GM19455 (cell line): Measurements from ENCODE around the gene MITF.

Experiments
- ATAC-seq: cut with Tn5 transposase; IDR thresholded peaks from one replicate; pipeline ENCODE4 v1.9.1; 2021; ENCODE audit not compliant: unreplicated experiment

MITF gene

DNA sequence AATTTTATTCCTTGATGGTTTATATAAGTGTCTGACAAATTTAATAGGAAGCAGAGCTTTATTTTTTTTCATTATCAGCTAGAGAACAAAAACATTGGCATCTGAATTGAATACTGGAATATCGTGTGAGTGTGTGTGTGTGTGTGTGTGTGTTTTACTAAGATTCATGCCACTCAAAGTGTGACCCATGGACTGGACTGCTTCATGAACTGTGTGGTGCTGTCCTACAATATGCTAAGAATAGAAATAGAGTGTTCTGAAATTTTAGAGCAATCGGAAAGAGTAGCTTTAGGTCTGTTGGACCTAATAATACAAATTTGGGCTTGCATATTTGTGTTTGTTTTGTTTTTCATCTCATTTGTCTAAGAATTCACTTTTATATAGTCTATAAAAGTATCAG, 89.6 kb downstream of the MITF start:
- ATAC-seq, result no peak

DNA sequence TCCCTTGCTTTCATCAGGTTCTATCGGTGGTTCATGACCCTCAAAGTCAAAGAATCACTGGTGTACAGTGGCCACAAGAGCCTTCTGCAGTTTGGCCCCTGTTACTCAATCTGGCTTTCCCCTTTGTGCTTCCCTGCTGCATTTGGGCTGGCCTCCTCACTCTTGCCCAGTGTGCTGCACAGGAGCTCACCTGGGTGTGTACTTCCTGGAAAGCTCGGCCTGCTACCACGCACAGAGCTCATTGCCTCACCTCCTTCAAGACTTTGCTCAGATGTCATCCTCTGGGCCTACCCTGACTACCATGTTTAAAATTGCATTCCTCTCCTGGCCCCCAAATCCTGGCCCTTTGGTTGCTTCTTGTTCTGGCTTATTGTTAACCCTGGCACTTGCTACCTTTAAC, 90.9 kb downstream of the MITF start:
- no peak for ATAC-seq

DNA sequence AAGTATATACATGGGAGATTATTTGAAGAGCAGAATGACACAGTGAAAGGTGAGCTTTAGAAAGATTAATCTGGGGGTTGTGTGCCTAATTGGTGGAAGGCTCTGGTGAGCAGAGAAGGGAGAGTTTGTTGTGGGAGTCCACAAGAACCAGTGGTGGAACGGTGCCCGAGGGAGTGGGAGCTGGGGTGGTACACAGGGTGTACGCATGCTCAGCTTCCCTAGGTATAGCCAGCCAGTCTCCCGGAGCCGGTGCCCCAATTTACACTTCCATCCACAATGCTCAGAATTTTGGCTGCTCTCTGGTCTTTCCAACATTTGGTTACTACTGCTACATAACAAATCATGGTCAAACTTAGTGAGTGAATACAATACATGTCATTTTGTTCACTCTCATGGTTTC, 92.5 kb downstream of the MITF start:
- no peak for ATAC-seq

DNA sequence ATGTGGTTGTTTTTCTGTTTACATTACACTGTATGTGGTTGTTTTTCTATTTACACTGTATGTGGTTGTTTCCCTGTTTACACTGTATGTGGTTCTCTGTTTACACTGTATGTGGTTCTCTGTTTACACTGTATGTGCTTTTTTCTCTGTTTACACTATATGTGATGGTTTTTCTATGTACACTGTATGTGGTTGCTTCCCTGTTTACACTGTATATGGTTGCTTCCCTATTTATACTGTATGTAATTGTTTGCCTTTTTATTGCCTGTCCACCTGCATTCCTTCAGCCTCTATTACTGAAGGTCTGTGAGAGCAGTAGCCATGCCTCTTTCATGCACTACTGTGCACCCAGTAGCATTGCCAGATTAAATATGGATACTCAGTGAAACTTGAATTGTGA, 94.3 kb downstream of the MITF start:
- ATAC-seq, result no peak

DNA sequence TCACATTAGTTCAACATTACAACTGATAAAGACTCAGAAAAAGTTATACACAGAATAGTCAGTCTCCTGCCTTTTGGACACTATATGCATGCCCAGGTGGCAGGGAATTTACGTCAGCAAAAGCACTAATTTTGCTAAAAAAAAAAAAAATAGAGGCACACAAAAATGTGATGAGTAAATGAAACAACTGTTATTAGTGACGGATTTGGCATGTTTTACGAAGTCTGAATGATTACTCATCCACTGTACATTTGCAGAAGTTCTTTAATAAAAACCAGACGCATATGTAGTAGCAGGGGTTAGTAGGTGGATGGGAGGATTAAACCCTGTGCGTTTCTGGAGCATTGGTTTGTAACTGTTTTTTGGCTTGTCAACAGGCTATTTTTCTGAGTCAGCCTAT, 99.0 kb downstream of the MITF start:
- ATAC-seq, result no peak

DNA sequence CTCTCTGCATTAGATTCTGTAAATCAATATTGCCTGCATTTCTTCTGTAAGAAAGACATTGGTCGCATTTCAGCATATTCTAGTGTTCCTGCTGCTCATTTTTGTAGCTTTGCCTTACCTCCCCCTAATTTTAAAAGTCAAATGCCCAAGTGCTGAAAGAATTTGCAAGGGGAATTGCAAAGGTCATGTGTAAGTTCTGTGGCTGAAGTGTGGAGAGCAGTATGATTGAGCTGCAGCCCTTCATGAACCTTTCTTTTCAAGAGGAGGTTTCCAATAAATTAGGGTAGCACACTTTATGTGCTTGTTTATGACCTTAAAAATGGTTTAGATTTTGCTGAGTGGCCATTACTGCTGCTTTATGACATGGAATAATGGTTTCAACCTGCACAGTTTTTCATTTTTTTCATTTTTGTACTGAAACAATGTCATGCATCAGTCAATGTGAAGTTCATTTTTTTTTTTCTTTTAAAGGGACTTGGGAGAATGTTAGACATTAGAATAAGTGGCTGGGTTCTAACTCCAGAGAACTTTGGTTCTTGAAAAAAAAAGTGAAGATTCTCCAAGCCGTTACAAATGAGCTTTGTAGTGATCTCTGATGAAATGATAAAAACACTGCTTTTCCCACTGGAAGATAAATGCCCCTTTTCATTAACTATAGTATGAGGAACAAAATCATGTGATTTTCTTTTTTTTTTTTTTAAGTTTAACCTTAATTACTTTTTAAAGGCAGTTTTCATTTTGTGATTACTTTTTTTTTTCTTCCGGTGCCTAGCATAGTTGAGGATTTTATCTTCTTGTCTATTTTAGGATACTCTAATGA, 99.6 kb downstream of the MITF start:
- no peak for ATAC-seq

DNA sequence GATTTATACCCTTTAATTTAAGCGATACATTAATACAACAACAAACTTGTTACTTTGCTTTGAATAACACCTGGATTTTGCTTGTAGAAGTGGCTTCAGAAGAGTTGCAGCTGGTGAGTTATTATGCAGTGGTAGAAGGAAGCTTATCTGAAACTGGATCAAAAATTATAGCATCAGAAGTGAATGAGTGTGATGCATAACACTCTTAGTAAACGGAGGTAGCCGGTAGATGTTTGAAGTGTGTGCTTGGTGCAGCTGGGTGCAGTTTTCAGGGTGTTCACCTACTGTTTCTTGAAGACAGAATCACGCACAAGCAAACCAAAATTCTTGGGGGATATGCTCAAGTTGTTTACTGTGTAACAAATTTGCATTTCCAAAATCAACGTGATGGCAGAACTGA, 103.1 kb downstream of the MITF start:
- ATAC-seq, result no peak

DNA sequence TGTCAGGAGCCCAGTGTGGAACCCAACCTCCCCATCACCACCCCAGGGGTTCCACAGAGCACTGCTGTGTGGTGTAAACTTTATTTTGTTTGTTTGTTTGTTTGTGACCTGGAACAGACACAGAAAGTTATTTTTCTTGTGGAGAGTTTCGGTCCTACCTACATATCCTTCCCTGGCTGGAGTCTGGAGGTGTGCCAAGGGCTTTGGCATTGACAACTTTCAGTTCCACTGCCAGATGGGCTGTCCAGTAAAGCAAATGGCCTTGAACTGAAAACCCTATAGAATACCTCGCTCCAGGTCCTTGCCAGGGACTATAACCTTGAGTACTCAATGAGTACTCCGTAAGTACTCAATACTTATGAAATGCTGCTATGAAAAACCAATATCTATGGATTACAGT, 103.5 kb downstream of the MITF start:
- no peak for ATAC-seq

DNA sequence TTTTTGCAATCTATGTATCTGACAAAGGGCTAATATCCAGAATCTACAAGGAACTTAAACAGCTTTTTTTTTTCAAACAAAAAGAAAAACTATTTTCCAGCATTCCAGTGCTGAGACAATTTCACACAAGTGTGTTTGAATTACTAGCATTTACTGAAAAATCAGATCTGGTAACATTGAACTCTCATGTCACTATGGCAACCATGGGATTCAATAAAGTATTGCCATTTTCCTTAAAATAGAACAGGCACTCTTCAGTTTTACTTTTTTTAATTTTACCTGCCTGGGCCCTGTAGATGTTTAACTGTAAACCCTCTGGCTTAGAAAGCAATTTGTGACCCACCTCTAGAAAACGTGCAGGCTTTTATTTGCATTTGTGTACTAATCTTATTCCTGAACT, 105.4 kb downstream of the MITF start:
- no peak for ATAC-seq

DNA sequence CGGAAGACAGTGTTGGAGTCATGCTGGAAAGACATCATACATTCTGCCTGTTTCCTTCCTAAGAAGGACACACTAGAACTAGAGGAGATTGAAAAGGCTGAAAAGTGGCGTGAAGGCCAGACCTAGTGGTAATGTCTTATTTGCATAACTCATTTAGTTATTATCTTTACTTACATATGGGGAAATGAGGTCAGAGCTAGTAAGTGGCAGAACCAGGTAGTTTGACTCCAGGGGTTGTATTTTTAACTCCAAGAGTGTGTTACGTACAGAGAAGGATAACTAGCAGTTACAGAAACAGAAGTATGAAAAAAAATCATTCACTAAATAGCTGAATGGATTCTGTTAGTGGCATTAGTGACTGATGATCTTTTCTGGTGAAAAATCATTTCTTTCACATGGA, 108.0 kb downstream of the MITF start:
- ATAC-seq, result no peak

DNA sequence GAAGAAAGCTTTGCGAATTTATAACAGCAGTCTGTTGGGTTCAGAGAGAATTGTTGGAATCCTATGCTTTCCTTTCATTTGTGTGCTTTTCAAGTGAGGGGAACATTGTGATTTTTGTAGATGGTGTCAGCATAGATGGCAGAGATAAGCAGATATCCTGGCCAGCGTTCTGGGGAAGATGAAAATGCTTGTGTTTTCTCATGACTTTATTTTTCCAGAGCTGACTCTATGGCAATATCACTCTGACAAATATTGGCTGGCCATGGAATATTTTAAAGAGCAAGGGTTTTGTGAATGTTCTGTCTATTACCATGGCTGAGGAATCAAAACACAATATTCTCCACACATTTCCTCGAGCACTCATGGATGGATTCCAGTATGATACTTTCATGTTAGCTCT, 108.8 kb downstream of the MITF start:
- ATAC-seq, result no peak

DNA sequence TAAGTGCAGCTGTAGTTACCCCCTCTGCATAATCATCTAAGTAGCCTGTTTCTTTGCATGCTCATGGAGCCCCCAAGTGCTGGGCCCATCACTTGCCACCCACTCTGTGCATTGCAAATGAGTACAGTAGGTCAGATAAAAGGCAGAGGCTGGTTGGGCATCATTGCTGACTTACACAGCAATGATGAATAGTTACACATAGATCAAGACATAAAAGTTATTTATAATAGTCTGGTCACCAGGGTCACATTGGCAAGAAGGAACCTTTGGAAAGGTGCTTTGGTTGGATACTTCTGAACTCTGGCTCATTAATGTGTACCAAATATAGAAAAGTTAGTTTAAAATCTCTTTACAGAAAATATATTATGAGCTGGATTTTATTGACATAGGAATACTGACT, 111.6 kb downstream of the MITF start:
- ATAC-seq, result no peak

DNA sequence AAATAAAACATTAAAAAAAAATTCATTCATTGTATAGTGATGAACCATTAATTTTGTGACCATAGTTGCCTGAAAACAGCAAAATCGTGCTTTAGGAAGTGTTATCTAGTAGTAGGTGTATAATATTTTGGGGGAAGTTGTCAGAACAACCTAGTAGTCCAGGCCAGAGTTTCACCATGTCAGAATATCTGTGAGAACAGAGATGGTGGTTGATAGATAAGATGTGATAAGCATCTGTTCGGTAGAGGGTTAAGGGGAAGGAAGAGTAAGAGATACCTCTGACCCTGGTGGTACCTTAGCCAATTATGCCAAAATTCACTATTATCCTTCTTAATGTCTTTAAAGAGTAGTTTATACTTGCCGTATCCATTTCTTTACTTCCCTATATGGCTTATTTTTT, 113.8 kb downstream of the MITF start:
- no peak for ATAC-seq

DNA sequence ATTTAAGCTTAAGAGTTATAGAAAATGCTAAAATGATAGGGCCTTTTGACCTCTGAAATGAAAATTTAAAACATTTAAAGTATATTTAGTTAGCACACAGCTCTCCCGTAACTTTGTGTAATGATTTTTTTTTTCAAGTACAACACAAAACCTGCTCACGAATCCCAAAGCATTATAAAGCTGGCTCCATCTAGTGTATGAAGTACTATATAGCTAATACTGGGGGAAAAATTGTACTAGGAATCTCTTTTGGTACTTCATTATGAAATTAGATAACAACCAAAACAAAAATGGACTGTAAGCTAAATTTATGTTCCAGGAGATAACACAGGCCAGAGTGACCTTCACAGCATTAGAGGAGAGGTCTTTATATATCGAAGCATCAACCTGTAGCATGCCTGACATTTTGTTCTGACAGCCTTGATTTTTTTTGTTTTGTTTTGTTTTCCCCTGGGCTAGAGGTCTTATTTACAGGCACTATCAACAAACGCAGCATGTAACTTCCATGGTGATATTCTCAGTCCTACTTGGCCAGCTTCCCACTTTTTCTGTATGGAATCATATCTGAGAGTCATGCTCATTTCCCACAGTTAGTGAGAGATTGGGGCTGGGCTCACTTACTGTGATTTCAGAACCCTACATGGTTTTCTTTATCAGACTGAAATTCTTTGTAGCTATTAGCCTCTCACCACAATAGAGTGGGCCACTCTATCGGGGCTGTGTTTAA, 116.3 kb downstream of the MITF start:
- ATAC-seq, result no peak

DNA sequence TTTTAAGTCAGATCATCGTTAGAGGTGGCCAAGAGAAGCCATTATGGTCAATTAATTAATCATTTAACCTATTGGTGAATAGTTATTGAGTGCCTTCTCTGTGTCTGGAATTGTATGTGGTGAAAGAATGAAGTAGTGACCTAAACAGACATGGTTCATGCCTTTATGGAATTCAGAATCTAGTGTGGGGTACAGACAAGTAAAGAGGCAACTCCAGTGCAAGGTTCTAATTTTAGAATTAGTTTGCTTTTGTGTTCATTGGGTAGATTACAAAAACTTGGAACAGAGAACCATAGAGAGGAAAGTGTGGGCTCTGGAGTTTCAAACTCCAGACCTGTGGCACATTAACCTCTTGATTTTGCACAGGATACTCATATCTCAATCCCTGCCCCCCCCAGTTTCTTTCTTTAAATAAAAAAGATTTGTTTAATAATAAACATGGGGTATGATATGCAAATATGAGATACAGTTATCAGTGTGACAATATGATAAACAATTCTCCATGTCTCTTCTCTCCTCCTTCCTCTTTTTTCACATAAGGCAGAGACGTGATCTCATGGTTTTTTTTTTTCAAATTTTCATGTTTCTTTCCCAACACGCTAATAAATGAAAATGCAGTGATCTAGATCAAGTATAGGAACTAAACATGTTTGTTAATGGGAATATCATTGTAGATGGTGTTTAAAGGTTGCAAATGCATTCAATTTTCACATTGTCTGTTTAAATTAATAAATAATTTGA, 117.9 kb downstream of the MITF start:
- no peak for ATAC-seq

DNA sequence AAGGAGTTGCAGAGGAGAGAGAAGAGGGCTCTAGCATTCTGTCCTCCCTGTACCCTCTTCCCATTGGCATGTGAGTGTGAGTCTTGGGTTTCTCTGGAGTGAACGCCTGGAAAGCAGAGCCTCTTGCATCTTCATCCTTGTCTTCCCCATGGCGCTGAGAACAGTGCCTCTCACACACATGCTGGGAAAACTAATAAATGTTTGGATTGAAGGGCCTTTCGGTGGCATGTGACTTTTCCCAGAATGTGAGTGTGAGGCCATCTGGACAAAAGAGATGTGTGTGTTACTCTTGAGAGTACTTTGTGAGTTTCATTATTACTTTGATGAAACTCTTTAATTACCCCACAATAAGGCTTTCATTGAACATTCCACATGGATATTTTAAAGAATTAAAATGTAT, 122.3 kb downstream of the MITF start:
- no peak for ATAC-seq

DNA sequence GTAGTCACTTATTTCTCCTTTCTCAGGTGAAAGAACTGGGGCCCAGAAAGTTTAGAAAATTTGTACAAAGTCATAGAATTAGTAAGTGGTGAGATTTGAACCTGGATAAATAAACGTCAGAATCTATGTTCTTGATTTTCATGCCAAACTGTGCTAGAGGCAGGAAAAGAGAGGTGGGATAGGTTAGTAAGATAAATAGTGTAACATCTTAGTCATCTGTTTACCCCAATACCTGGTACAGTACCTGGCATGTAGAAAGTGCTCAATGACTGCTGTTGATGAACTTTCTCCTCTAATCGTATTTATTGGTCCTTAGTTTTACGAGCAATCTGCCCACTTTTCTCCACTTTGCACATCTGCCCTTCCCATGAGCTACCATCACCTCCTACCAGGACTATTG, 124.9 kb downstream of the MITF start:
- no peak for ATAC-seq

DNA sequence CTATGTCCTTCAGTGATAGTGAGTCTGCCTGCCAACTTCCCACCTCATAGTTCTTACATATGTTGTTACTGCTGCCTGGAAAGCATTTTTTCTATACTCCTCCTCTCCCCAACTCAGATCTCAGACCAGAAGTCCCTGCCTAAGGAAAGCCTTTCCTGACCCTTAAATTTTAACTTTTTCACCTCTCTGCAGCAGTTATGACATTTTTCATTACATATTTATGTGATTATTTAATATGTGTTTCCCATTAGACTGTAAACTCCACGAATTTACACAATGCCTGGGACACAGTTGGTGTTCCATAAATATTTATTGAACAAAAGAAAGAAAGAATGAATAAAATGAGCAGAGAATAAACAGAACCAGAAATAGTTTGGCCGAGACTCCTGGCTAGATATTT, 125.5 kb downstream of the MITF start:
- ATAC-seq, result no peak

DNA sequence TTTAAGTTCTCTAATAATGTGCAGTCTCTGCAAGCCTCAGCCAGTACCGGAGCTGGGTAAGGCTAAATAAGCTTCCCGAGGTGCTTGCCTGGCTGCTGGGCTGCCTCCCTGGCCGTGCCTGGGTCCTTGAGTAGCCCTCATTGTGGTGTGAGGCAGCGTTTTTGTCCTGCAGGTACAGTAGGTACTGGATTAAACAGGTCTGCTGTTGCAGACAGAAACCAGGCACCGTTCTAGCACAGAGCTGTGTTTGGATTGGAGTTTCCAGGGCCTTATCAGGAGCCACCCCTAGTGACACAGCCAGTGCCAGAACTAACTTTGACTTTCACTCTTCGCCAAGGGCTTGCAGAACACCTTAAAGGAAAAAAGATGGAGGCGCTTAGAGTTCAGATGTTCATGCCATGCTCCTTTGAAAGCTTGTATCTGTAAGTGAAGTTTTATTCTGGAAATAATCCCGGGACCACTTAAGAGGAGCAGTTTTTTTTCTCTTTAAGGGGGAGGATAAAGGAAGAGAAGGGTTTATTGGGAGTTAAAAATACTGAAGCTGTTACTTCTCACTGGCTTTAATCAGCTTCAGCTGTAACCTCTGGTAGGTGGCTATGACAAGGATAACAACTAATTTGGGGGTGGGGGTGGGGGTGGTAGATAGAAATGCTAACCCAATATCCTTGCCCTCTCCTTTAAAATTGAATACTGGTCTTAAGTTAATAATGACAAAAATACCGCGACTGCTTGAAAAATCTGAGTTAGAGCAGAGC, 126.8 kb downstream of the MITF start:
- no peak for ATAC-seq

DNA sequence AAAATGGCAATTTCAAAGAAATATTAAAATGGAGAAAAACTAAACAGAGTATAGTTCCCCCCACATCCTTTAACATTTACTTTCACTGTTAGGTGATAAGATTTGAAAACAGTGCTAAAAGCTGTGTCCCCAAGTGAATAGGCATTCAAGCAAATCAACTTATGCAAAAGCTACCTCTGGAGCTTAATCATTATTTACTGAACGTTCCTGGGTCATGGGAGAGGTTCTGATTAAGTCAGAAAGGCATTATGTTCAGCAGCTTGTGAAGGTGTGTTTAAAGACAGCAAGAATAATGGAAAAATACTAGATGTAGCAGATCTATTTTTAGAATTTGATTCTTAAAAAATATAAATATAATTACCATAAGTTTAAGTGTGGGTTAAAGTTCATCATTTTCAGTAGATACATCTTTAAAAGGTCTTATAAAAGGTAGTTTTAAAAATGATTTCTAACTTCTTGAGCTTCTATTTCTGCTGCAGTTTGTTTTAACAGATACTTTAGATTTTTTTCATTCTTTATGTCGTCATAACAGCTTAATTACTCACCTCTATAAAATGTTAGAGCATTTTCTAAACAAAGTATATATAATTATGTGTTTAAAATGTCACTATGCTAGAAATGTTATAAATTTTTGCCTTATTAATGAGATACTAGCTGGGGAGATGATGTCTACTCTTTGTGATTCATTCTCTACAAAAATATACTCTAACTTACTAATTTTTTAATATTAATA, 127.9 kb downstream of the MITF start:
- no peak for ATAC-seq
